Stomach (tissue), 9 donors: ENCODE results near the gene DHX8. TPM values are rescaled to one million over a fixed set of nuclear protein-coding genes. Genes with fewer than 3 reads are reported as not detected.

ENCODE experiments used
- DNase-seq, 2 donors: peaks; one replicate each; pipeline versions ENCODE4 v3.0.0 to v3.0.0-alpha.2; 2013 to 2019
- H3K27ac ChIP-seq, 5 donors: fragments of 200-600 bp in 4 of 5; sonication (generic) in 4 of 5; one replicate each; pipeline ENCODE4 v1.5.1; 2013 to 2019; ENCODE audit warnings: mild to moderate bottlenecking in 1 of 5, moderate library complexity in 1 of 5
- H3K27me3 ChIP-seq, 3 donors: fragments of 200-600 bp; sonication (generic); one replicate each; pipeline ENCODE4 v1.5.1; 2017 to 2019; ENCODE audit warnings: mixed run types in 1 of 3
- H3K36me3 ChIP-seq, 4 donors: fragments of 200-600 bp; sonication (generic); 1 replicate in 3 of 4; 2 replicates in 1 of 4; pipeline ENCODE4 v1.5.1; 2016 to 2019
- H3K4me1 ChIP-seq, 4 donors: fragments of 200-600 bp; sonication (generic); one replicate each; pipeline ENCODE4 v1.5.1; 2016 to 2019
- H3K4me3 ChIP-seq, 4 donors: fragments of 200-600 bp; sonication (generic) in 3 of 4; one replicate each; pipeline ENCODE4 v1.5.1; 2016 to 2019; ENCODE audit warnings: mild to moderate bottlenecking in 1 of 4
- H3K9me3 ChIP-seq, 4 donors: fragments of 200-600 bp; sonication (generic); one replicate each; pipeline ENCODE4 v1.5.1; 2016 to 2019
- CTCF ChIP-seq, 7 experiments: fragments of 450-650 bp in 4 of 7; fragments of 200-600 bp in 3 of 7; sonication (generic) in 3 of 7; IDR thresholded peaks; one replicate each; pipeline ENCODE4 v1.5.1; 2016 to 2019; ENCODE audit warnings: antibody characterized with exemption in 7 of 7, control low read depth in 2 of 7, mild to moderate bottlenecking in 1 of 7
- EP300 ChIP-seq: sonication (generic); formaldehyde crosslinking; IDR thresholded peaks from one replicate; pipeline ENCODE4 v1.6.1; 2017; ENCODE audit warnings: antibody characterized with exemption
- POLR2A ChIP-seq, 4 donors: fragments of 450-650 bp; IDR thresholded peaks; one replicate each; pipeline ENCODE4 v1.6.1; 2016; ENCODE audit warnings: antibody characterized with exemption in 4 of 4, control low read depth in 2 of 4, mild to moderate bottlenecking in 1 of 4, moderate library complexity in 1 of 4
- POLR2AphosphoS5 ChIP-seq, 3 donors: sonication (generic); formaldehyde crosslinking; IDR thresholded peaks; one replicate each; pipeline ENCODE4 v1.6.1; 2016; ENCODE audit warnings: antibody characterized with exemption in 3 of 3
- WGBS, 5 donors: extraction: QIAGEN DNeasy Blood & Tissue Kit in 3 of 5; methylation state at CpG; one replicate each; pipeline versions ENCODE4 v1.1.5 to v1.1.7; 2013 to 2018; 5-methylcytosine and 5-hydroxymethylcytosine counted together
- intact Hi-C: fragments of 100-400 bp; cut with DNase I; formaldehyde crosslinking; loops from one replicate; pipeline ENCODE4 v1.15.1; 2023; ENCODE audit warnings: low total_unique reads
- polyA plus RNA-seq, 3 donors: library from polyadenylated mRNA; stranded (reverse); fragments of 200-250 nt; gene quantifications; one replicate each; pipeline ENCODE4 v1.2.3, GENCODE V29; 2013
- total RNA-seq, 5 donors: library from RNA; depleted of rRNA; stranded (reverse); fragments of >200 nt; gene quantifications; one replicate each; pipeline versions ENCODE4 v1.1.0 to v1.2.3, GENCODE V29; 2014 to 2016
- donor health status: healthy with polysubstance abuse.
- donor health status: Bipolar disorder and iron deficiency.
- donor health status: healthy.

Gene DHX8
- total and polyA plus RNA-seq, 8 donors = 9.2 to 137 (median 25.0) TPM

DNA sequence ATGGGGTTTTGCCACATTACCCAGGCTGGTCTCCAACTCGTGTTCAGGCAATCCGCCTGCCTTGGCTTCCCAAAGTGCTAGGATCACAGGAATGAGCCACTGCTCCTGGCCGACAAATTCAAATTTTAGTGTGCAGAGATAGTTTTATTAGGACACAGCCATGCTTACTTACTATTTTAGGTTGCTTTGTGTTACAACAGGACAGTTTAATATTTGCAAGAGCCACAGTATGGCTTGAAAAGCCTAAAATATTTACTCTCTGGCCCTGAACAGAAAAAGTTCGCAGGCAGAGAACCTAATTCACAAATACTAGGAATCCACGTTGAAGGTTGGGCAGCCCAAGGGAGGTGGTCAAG lies 75.0 kb downstream of the DHX8 start:
- no peak overlapping the region for H3K4me3 ChIP-seq
- intact Hi-C loops = no loop called here
- peaks cover 0 to 36% (median 0%) of the 10 kb centered on the region in 3 donors for H3K27me3 ChIP-seq
- TF ChIP-seq POLR2A (IDR thresholded peaks at IDR 0.05) (no peak), CTCF (IDR thresholded peaks at IDR 0.05) (no peak), EP300 (no peak), POLR2AphosphoS5 (IDR thresholded peaks at IDR 0.05) (no peak)
- no peak for DNase-seq
- H3K36me3 ChIP-seq = no peaks in the 10 kb centered on the region
- no peaks in the 10 kb centered on the region for H3K9me3 ChIP-seq
- WGBS, 5 donors = 82 to 89% (median 83%) methylated on average over 5 of the region's 5 CpGs
- H3K27ac ChIP-seq = no peak overlapping the region
- peaks cover 0 to 14% (median 4%) of the 10 kb centered on the region in 4 donors for H3K4me1 ChIP-seq

DNA sequence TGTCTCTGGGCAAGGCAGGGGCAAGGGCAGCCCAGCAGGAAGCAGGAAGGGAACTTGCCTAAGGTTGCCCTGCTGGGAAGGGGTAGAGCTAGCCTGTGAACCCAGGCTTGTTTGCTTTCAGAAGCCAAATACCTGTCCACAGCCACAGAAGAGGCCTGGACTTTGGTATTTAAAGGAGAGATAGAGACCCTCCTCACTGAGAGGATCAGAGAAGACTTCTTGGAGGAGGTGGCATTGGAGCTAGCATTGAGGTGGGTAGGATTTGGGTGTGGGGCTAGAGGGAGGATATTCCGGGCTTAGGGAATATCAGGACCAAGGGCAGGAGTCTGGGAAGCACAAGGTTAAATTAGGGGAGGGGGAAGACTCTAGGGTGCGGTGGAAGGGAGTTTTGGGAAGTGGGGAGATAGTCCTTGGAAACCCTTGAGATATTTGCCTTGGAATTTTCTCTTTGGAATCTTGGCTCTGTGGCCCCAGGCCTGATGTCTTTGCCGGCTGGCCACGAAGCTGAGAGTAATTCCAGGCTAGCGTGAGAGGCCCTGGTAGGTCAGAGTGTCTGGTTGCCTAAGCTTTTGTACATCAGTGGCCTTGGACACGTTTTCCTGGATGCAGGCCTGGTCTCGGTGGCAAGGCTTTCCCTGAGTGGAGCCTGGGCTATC lies 75.5 kb downstream of the DHX8 start:
- Histone ChIP-seq H3K36me3 (no peaks in the 10 kb centered on the region), H3K27me3 (peaks cover 0 to 35% (median 0%) of the 10 kb centered on the region in 3 donors), H3K27ac (no peak overlapping the region), H3K4me1 (peaks cover 0 to 14% (median 4%) of the 10 kb centered on the region in 4 donors), H3K9me3 (no peaks in the 10 kb centered on the region), H3K4me3 (no peak overlapping the region)
- intact Hi-C loops = no loop called here
- TF ChIP-seq POLR2A (IDR thresholded peaks at IDR 0.05) (no peak), CTCF (IDR thresholded peaks at IDR 0.05) (no peak), EP300 (no peak), POLR2AphosphoS5 (IDR thresholded peaks at IDR 0.05) (no peak)
- DNase-seq = no peak
- WGBS, 5 donors = 80 to 86% (median 84%) methylated on average over 7 of the region's 7 CpGs

- 83 to 95% (median 85%) methylated on average over 6 to 7 of the region's 7 CpGs for WGBS, 5 donors
- intact Hi-C loops = no loop called here
- Histone ChIP-seq H3K36me3 (no peaks in the 10 kb centered on the region), H3K27ac (no peak overlapping the region), H3K4me3 (no peak overlapping the region), H3K27me3 (peaks cover 0 to 40% (median 0%) of the 10 kb centered on the region in 3 donors), H3K4me1 (peaks cover 0 to 14% (median 4%) of the 10 kb centered on the region in 4 donors), H3K9me3 (no peaks in the 10 kb centered on the region)
- DNase-seq = no peak
- no peak for TF ChIP-seq EP300
- no peak for TF ChIP-seq POLR2A (IDR thresholded peaks at IDR 0.05)
- TF ChIP-seq CTCF (IDR thresholded peaks at IDR 0.05) = no peak
- no peak for TF ChIP-seq POLR2AphosphoS5 (IDR thresholded peaks at IDR 0.05)
Measured at GRCh38 chr17:43560461-43561427, 77.0 kb downstream of the DHX8 start.

- peaks cover 0 to 40% (median 0%) of the 10 kb centered on the region in 3 donors for H3K27me3 ChIP-seq
- H3K27ac ChIP-seq = no peak overlapping the region
- 16 to 30% (median 25%) methylated on average over 19 of the region's 19 CpGs for WGBS, 5 donors
- no peak overlapping the region for H3K4me3 ChIP-seq
- H3K9me3 ChIP-seq = no peaks in the 10 kb centered on the region
- TF ChIP-seq POLR2A (IDR thresholded peaks at IDR 0.05) (no peak), POLR2AphosphoS5 (IDR thresholded peaks at IDR 0.05) (no peak), EP300 (no peak), CTCF (IDR thresholded peaks at IDR 0.05) (no peak)
- peak in 1 of 2 donors; percentile 59 for DNase-seq
- intact Hi-C loops = no loop called here
- peaks cover 0 to 9% (median 4%) of the 10 kb centered on the region in 4 donors for H3K4me1 ChIP-seq
- no peaks in the 10 kb centered on the region for H3K36me3 ChIP-seq
Measured at GRCh38 chr17:43562679-43563599, 79.2 kb downstream of the DHX8 start.
